GM12878 (cell line): ENCODE measurements around the gene CHST15. TPM values are rescaled to one million over a fixed set of nuclear protein-coding genes. Genes with fewer than 3 reads are reported as not detected.

Experiments used
- EZH2 ChIP-seq: IDR thresholded peaks from 2 replicates; pipeline ENCODE4 v1.6.1; 2012; ENCODE audit warnings: low read depth, mild to moderate bottlenecking, control low read depth, inconsistent platforms, low read length, borderline replicate concordance; ENCODE audit not compliant: control insufficient read depth
- NFYA ChIP-seq: IDR thresholded peaks from 2 replicates; pipeline ENCODE4 v1.6.1; 2011; ENCODE audit warnings: low read depth, mild to moderate bottlenecking, low read length, improper control_type of control experiment, borderline replicate concordance
- SKIL ChIP-seq: fragments of 450-650 bp; IDR thresholded peaks from 2 replicates; pipeline ENCODE4 v1.6.1; 2017; ENCODE audit warnings: mild to moderate bottlenecking, low read depth, inconsistent platforms; ENCODE audit not compliant: poor library complexity, severe bottlenecking
- WRNIP1 ChIP-seq: IDR thresholded peaks from 2 replicates; pipeline ENCODE4 v1.6.1; 2011; ENCODE audit warnings: low read depth, low read length, improper control_type of control experiment, borderline replicate concordance
- ZNF207 ChIP-seq: fragments of 450-650 bp; IDR thresholded peaks from 2 replicates; pipeline ENCODE4 v1.6.1; 2014; ENCODE audit warnings: antibody characterized with exemption, mild to moderate bottlenecking, borderline replicate concordance
- polyA plus RNA-seq, 11 experiments: library from polyadenylated mRNA; depleted of rRNA in 4 of 11; unstranded in 6 of 11; stranded (reverse) in 5 of 11; fragments of >200 nt; fragmentation: Nextera tagmentation in 4 of 11; fragmentation: Illumina TruSeq in 1 of 11; extraction: Ambion mirVana in 4 of 11; extraction: Trizol in 1 of 11; gene quantifications; 1 replicate in 1 of 11; 2 replicates in 10 of 11; pipeline versions ENCODE4 v1.2.1 to v1.2.3, GENCODE V29; 2011 to 2016; ENCODE audit warnings: inconsistent platforms in 2 of 11, missing spikeins in 2 of 11, low read depth in 1 of 11
- total RNA-seq, 4 experiments: library from RNA; depleted of rRNA in 3 of 4; stranded (reverse); fragments of >200 nt in 3 of 4; fragmentation: Illumina TruSeq in 1 of 4; extraction: Trizol in 1 of 4; gene quantifications; 2 replicates each; pipeline versions ENCODE4 v1.2.1 to v1.2.3, GENCODE V29; 2013 to 2021
- TF ChIP-seq, protein P1 (sequence below): fragments of 450-650 bp; IDR thresholded peaks from 2 replicates; pipeline ENCODE4 v1.6.1; 2018; ENCODE audit warnings: borderline replicate concordance, mild to moderate bottlenecking; ENCODE audit not compliant: partially characterized antibody
- TF ChIP-seq, protein P2 (sequence below): fragments of 450-650 bp; IDR thresholded peaks from 2 replicates; pipeline ENCODE4 v1.6.1; 2016; ENCODE audit warnings: mild to moderate bottlenecking

CHST15 gene
- total and polyA plus RNA-seq, 10 of the 15 experiments (the other 5 are each of a cell fraction or from before 2014, with no cell fraction given) = 0.02 to 0.53 (median 0.05) TPM; not detected in 1

GRCh38 chr10:124061030-124061429, 32.4 kb downstream of the CHST15 start (continued):
- TF ChIP-seq SKIL = no peak
- no peak for TF ChIP-seq ZNF207
- TF ChIP-seq NFYA = no peak
- TF ChIP-seq, protein P1, sequence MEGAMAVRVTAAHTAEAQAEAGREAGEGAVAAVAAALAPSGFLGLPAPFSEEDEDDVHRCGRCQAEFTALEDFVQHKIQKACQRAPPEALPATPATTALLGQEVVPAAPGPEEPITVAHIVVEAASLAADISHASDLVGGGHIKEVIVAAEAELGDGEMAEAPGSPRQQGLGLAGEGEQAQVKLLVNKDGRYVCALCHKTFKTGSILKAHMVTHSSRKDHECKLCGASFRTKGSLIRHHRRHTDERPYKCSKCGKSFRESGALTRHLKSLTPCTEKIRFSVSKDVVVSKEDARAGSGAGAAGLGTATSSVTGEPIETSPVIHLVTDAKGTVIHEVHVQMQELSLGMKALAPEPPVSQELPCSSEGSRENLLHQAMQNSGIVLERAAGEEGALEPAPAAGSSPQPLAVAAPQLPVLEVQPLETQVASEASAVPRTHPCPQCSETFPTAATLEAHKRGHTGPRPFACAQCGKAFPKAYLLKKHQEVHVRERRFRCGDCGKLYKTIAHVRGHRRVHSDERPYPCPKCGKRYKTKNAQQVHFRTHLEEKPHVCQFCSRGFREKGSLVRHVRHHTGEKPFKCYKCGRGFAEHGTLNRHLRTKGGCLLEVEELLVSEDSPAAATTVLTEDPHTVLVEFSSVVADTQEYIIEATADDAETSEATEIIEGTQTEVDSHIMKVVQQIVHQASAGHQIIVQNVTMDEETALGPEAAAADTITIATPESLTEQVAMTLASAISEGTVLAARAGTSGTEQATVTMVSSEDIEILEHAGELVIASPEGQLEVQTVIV = no peak
- TF ChIP-seq EZH2 = no peak
- no peak for TF ChIP-seq WRNIP1
- TF ChIP-seq, protein P2, sequence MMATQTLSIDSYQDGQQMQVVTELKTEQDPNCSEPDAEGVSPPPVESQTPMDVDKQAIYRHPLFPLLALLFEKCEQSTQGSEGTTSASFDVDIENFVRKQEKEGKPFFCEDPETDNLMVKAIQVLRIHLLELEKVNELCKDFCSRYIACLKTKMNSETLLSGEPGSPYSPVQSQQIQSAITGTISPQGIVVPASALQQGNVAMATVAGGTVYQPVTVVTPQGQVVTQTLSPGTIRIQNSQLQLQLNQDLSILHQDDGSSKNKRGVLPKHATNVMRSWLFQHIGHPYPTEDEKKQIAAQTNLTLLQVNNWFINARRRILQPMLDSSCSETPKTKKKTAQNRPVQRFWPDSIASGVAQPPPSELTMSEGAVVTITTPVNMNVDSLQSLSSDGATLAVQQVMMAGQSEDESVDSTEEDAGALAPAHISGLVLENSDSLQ = no peak
